GM19463 (cell line): ENCODE results near the gene CSN2.

Source experiments
- ATAC-seq: cut with Tn5 transposase; IDR thresholded peaks from one replicate; pipeline ENCODE4 v1.9.1; 2021; ENCODE audit warnings: mild to moderate bottlenecking, moderate library complexity; ENCODE audit not compliant: unreplicated experiment

The CSN2 gene

GRCh38 chr4:69907151-69907550 lies 58.4 kb downstream of the CSN2 start:
- ATAC-seq = no peak
